GM12891 (cell line): ENCODE data around the gene SETD2.
A peak's percentile ranks its signal among the peaks of the same experiment; 100 is the strongest.

Experiments
- DNase-seq: peaks from one replicate; pipeline ENCODE4 v3.0.0; 2011; ENCODE audit warnings: low spot score; ENCODE audit not compliant: insufficient read length
- FAIRE-seq: peaks from 2 replicates; lab custom pipeline; 2011; peaks lifted over from hg19 to GRCh38; lab: Jason Lieb, UNC
- PAX5 ChIP-seq: IDR thresholded peaks from 2 replicates; pipeline ENCODE4 v1.6.1; 2011; ENCODE audit warnings: low read length, moderate library complexity, mild to moderate bottlenecking; ENCODE audit not compliant: insufficient read depth, severe bottlenecking
- POLR2A ChIP-seq: IDR thresholded peaks from 2 replicates; pipeline ENCODE4 v1.6.1; 2011; ENCODE audit warnings: low read depth, low read length, control low read depth
- POLR2AphosphoS5 ChIP-seq: IDR thresholded peaks from 2 replicates; pipeline ENCODE4 v1.6.1; 2011; ENCODE audit warnings: low read depth, low read length, control low read depth
- POU2F2 ChIP-seq: IDR thresholded peaks from 2 replicates; pipeline ENCODE4 v1.6.1; 2011; ENCODE audit warnings: low read depth, mild to moderate bottlenecking, control low read depth, low read length, moderate library complexity
- SPI1 ChIP-seq: IDR thresholded peaks from 2 replicates; pipeline ENCODE4 v1.6.1; 2011; ENCODE audit warnings: low read depth, low read length, control low read depth
- TAF1 ChIP-seq: IDR thresholded peaks from 2 replicates; pipeline ENCODE4 v1.6.1; 2011; ENCODE audit warnings: low read depth, low read length, control low read depth

The SETD2 gene

DNA sequence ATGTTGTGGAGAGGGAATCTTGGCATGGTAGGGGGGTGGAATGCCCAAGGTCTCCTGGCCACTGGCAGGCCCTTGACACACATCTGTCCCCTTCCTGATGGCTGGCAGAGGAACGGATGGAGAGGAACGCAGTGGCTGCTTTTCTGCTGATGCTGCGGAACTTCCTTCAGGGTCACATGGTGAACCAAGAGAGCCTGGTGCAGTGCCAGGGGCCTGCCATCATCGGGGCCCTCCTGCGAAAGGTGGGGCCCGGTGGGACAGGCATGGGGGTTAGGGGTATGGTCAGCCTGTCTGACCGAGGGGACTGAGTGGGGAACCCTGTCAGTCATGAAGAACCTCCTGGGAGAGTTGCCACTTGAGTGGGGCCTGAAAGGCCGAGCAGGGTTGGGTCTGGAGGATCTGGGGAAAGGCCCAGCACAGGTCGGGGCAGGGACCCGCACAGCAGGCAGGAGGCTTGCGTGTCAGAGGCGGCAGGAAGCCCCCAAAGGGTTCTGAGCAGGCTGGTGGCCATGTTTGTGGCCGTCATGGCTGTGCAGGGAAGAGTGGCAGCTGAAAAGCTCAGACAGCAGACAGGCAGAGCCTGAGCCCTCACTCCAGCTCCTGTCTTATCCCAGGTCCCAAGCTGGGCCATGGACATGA, 166.3 kb downstream of the SETD2 start:
- TF ChIP-seq POLR2A (no peak), POLR2AphosphoS5 (no peak), POU2F2 (no peak), PAX5 (no peak), TAF1 (no peak), SPI1 (no peak)
- DNase-seq: no peak
- no peak for FAIRE-seq

DNA sequence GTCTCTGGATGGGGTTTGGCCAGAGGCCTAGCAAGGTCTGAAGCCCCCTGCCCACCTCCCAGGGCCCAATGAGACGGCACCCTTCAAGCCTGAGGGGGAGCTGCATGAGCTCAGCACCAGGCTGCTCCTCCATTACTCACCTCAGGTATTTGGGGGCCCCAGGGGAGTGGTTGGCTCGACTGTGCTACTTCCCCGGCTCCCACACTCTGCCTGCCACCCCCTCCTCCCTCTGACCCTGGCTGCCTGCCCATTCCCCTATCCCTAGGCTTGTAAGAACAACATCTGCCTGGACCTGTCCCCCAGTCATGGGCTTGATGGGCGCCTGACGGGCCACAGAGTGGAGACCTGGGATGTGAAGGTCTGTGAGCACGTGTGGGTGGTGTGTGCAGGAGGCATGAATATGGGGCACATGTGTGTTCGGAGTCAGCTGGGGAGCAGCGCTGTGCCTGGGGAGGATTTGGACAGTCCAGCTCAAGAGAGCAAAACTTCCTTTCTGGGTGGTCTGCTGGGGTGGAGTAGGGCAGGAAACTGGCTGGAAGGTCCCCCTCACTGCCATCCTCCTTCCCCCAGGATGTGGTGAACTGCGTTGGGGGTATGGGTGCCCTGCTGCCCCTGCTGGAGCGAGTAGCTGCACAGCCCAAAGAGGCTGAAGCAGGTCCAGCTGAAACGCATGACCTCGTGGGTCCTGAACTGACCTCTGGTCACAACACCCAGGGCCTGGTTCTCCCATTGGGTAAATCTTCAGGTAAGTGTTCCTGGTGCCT, 167.0 kb downstream of the SETD2 start:
- FAIRE-seq: no peak
- no peak for DNase-seq
- TF ChIP-seq TAF1 (no peak), POLR2AphosphoS5 (no peak), POLR2A (no peak), POU2F2 (no peak), PAX5 (no peak), SPI1 (no peak)

DNA sequence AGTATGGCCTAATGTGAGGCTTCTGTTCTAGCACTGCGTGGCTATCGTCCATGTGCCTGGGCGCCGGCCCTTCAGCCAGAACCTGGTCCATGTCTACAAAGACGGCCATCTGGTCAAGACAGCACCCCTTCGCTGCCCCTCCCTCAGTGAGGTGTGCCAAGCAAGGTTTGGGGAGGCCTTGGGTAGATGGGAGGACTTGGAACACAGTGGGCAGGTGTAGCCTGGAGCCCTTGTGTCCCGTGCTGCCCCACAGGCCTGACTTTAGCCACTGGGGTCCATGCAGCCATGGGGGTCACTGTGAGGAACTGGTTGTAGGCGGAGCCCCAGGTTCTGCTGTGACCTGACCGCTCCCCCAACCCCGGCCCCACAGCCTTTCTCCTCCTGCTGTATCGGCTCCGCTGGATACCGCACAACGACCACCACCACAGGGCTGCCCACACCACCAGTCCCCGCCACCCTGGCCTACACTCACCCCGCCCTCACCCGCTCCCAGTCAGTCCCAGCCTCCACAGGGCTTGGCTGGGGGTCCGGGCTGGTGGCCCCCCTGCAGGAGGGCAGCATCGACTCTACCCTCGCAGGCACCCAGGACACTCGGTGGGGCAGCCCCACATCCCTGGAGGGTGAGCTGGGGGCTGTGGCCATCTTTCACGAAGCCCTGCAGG, 167.9 kb downstream of the SETD2 start:
- DNase-seq (no peak), FAIRE-seq (no peak)
- TF ChIP-seq POLR2AphosphoS5: 0 out of 2 replicates have a peak, but pooled peaks have one; percentile 2
- no peak for TF ChIP-seq PAX5

DNA sequence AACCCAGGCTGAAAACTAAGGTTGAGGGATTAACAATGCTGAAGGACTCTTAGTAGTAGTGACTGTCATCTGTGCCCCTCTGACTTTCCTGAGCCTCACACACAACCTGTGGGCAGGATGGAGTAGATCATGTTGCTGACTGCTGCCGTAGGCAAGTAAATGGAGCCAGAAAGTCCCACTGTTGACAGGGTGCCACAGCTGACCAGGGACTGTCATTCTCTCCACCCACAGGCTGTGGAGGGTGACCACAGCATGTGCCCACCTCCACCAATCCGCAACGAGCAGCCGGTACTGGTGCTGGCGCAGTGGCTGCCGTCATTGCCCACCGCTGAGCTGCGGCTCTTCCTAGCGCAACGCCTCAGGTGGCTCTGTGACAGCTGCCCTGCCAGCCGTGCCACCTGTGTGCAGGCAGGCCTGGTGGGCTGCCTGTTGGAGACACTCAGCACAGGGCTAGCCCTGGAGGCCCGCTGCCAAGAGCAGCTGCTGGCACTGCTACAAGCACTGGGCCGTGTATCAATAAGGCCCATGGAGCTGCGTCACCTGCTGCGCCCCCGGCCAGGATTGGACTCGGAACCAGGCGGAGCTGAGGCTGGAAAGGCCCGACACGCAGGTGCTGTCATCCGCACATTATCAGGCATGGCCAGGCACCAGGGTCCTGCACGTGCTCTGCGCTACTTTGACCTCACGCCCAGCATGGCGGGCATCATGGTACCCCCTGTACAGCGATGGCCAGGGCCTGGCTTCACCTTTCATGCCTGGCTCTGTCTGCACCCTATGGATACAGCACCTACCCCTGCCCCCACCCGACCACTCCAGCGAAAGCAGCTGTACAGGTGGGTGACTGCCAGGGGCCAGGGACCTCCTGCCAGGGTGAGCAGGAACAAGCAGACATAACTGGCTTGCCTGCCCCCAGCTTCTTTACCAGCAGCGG, 168.8 kb downstream of the SETD2 start:
- DNase-seq: no peak
- no peak for FAIRE-seq
- TF ChIP-seq PAX5 (no peak), SPI1 (no peak), TAF1 (no peak), POLR2AphosphoS5 (0 out of 2 replicates have a peak, but pooled peaks have one; percentile 1)

DNA sequence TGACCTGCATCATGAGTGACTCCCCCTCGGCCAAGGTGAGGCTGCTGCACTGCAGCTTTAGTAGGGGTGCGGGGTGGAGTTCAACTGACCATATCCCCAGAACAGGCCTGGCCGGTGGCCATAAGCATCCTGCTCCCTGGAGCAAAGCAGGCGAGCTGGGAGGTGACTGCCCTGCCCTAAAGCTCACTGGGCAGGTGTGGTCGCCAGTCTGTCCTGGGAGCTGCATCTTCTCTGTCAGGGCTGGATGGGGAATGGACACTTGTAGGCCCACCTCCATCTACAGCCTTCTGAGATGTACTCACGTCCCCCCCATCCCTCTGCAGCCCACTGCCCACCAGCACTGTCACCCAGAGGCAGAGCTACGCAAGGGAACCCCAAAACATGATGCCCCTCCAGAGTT, 169.9 kb downstream of the SETD2 start:
- DNase-seq: no peak
- FAIRE-seq: no peak
- TF ChIP-seq POU2F2 (no peak), POLR2A (no peak), POLR2AphosphoS5 (no peak), SPI1 (no peak), PAX5 (no peak), TAF1 (no peak)

DNA sequence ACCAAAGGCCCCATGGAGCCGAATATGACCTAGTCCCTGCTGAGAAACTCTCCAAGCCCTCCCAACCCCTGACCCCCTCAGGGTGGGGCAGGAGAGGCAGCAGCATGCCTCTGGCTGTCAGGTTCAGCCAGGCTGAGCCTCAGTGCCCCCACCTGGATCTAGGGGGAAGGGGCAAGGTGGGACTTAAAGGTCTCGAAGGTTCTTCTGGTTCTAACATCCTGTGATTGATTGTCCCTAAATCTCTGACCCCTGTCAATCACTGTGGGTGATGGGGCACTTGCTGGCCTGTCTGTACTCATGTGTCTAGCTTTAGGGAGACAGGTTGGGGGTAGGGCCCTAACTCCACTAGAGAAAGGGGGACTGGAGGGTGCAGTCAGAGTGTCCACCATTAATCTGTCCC, 170.6 kb downstream of the SETD2 start:
- TF ChIP-seq POLR2AphosphoS5: no peak
- no peak for TF ChIP-seq POLR2A
- TF ChIP-seq POU2F2: no peak
- TF ChIP-seq SPI1: no peak
- no peak for TF ChIP-seq PAX5
- no peak for TF ChIP-seq TAF1
- no peak for FAIRE-seq

DNA sequence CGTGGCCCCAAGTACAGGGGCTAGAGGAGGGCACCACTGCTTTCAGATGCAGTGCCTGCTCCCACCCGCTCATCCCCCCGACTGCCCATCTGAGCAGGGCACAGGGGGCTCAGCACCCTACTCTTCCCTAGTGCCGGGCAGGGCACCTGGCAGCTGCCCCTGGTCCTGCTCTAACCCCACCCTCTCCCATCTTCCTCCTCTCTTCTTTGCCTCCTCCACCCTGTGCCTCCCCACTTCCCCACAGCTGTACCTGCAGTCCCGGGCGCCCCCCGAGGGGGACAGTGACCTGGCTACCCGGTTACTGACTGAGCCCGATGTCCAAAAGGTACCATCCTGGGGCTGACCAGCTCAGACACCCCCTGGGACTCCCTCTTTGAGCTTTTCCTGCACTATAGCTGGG, 171.7 kb downstream of the SETD2 start:
- FAIRE-seq (no peak), DNase-seq (no peak)
- TF ChIP-seq POLR2A (no peak), POLR2AphosphoS5 (no peak), SPI1 (no peak)

More for the DNA sequence above, 170.6 kb downstream of the SETD2 start:
- DNase-seq: no peak

DNA sequence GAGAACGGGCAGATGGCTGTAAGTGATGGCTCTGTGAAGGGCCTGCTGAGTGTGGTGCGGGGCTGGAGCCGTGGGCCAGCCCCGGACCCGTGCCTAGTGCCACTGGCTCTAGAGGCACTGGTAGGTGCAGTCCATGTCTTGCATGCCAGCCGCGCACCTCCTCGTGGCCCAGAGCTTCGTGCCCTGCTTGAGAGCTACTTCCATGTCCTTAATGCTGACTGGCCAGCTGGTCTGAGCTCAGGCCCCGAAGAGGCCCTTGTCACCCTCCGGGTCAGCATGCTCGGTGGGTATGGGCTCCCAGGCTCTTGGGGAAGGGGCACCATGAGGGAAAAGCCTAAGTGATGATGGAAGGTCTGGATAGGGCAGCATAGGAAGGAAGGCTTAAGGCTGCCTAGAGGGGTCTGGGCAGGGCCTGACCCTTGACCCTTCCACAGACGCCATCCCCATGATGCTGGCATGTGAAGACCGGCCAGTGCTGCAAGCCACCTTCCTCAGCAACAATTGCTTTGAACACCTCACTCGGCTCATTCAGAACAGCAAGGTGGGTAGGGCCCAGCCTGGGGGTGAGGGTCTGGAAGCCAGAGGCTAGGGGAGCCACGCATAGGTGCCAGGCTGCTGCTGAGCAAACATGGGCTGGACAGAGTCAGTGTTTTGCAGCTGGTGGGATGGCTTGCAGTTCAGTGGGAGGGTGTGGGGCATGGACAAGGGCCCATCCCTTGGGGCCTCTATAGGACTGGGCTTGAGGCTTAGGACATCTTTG, 172.3 kb downstream of the SETD2 start:
- DNase-seq (no peak), FAIRE-seq (no peak)
- TF ChIP-seq TAF1 (no peak), POU2F2 (no peak), PAX5 (no peak), SPI1 (no peak), POLR2AphosphoS5 (no peak), POLR2A (no peak)
